ENCODE results near the gene RABGGTA.
"Not testable (repeated sequence)": the region's sequence is repeated elsewhere in the genome, so short reads cannot be mapped to it uniquely, and the experiment has no call there.

Gene RABGGTA

DNA sequence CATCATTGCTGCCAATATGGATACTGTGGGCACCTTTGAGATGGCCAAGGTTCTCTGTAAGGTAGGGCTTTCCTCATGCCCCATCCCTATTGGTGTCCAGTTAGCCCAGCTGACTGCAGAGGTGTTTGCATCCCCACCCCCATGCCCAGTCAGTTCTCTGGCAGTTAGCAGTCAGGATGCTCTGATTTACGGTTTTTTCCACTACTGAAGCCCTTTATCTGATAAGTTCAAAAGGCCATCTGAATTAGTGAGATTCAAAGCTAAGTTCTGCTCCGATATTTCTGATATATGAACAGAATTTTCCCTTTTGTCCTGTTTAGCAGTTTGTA is 37.9 kb downstream of the RABGGTA start:
- Mint-ChIP-seq H3K4me3 (peak overlapping the region; percentile 86 to 88), H3K27ac (no peak overlapping the region), H3K9me3 (no peaks in the 10 kb centered on the region), H3K4me1 (peaks cover 60% of the 10 kb centered on the region), H3K27me3 (no peaks in the 10 kb centered on the region)
- ATAC-seq: no peak
- no peak for DNase-seq

- peaks cover 58% of the 10 kb centered on the region for H3K4me1 Mint-ChIP-seq
- H3K27ac Mint-ChIP-seq: peak within 1 kb of the TSS; percentile 91 to 96
- H3K4me3 Mint-ChIP-seq: peak within 1 kb of the TSS; percentile 86 to 88
- DNase-seq (no peak), ATAC-seq (peak; percentile 63)
- H3K9me3 Mint-ChIP-seq: no peaks in the 10 kb centered on the region
- H3K27me3 Mint-ChIP-seq: no peaks in the 10 kb centered on the region
Observed at GRCh38 chr14:24232645-24233537, 38.5 kb downstream of the RABGGTA start, which contains the start of gene GMPR2. GMPR2 (plus strand) TSS chr14:24232929; CDS start chr14:24233254, 325 bp downstream.

GRCh38 chr14:24232121-24232644 is 39.2 kb downstream of the RABGGTA start, which contains the start of gene NEDD8:
NEDD8 (minus strand) TSS chr14:24232367; CDS start chr14:24232267, 100 bp downstream.
- peaks cover 57% of the 10 kb centered on the region for H3K4me1 Mint-ChIP-seq
- ATAC-seq: peak; percentile 91

GRCh38 chr14:24231263-24232120 is 39.9 kb downstream of the RABGGTA start:
- Mint-ChIP-seq H3K9me3 (no peaks in the 10 kb centered on the region), H3K27me3 (no peaks in the 10 kb centered on the region), H3K27ac (peak overlapping the region; percentile 91 to 96), H3K4me3 (peak overlapping the region; percentile 86 to 88), H3K4me1 (peaks cover 55% of the 10 kb centered on the region)
- ATAC-seq: peak; percentile 49
- DNase-seq: peak; percentile 17 to 40

More at GRCh38 chr14:24232121-24232644, 39.2 kb downstream of the RABGGTA start, which contains the start of gene NEDD8:
- Mint-ChIP-seq H3K27ac (peak within 1 kb of the TSS; percentile 91 to 96), H3K4me3 (peak within 1 kb of the TSS; percentile 86 to 88), H3K9me3 (no peaks in the 10 kb centered on the region), H3K27me3 (no peaks in the 10 kb centered on the region)
- peak; percentile 85 to 91 for DNase-seq

- Mint-ChIP-seq H3K27ac (no peak overlapping the region), H3K27me3 (no peaks in the 10 kb centered on the region)
Observed at GRCh38 chr14:24228902-24229301, 42.5 kb downstream of the RABGGTA start.

DNA sequence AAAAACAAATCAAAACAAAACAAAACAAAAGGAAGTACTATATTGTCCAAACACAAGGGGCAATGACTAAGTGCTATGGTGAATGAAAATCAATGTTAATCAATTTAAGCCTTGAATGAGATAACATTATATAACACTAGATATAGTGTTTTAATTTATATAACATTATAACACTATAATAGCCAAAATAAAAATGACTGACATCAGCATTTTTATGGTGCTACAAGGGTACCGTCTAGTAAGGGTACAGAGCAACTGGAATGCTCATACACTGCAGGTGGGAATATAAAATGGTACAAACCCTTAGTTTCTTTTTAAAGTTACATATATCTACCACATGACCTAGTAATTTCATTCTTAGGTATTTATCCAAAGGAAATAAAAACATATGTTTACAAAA is 44.9 kb downstream of the RABGGTA start:
- no peak for DNase-seq
- Mint-ChIP-seq H3K4me1 (peaks cover 45% of the 10 kb centered on the region), H3K9me3 (no peaks in the 10 kb centered on the region), H3K27me3 (no peaks in the 10 kb centered on the region), H3K4me3 (no peak overlapping the region), H3K27ac (no peak overlapping the region)
- ATAC-seq: no peak

More at GRCh38 chr14:24228902-24229301, 42.5 kb downstream of the RABGGTA start:
- ATAC-seq (no peak), DNase-seq (no peak)
- Mint-ChIP-seq H3K9me3 (no peaks in the 10 kb centered on the region), H3K4me1 (peaks cover 51% of the 10 kb centered on the region), H3K4me3 (no peak overlapping the region)

DNA sequence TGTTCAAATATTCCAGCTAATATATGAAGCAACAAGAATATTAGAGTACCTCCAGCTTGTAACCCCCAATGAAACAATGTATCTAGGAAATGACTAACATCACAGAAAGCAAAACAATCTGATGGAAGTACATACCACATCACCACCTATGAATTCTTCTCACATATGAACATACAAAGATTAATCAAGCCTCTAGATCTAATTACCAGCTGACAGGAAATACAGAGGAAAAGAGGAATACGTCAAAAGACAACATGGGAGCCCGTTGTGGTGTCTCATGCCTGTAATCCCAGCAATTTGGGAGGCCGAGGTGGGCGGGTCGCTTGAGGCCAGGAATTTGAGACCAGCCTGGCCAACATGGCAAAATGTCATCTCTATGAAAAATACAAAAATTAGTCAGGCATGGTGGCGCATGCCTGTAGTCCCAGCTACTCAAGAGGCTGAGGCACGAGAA is 46.8 kb downstream of the RABGGTA start:
- peak overlapping the region in 1 of 2 donors; percentile 49 for H3K27ac Mint-ChIP-seq
- peaks cover 38% of the 10 kb centered on the region for H3K4me1 Mint-ChIP-seq
- no peak for DNase-seq

DNA sequence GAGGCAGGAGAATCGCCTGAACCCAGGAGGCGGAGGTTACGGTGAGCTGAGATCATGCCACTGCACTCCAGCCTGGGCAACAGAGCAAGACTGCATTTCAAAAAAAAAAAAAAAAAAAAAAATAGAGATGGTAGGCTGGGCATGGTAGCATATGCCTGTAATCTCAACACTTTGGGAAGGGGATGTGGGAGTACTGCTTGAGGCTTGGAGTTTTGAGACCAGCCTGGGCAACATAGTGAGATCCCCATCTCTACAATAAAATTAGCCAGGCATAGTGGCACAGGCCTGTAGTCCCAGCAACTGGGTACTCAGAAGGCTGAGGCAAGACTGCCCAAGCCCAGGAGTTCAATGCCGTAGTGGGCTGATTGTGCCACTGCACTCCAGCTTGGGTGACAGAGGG is 48.4 kb downstream of the RABGGTA start:
- H3K4me3 Mint-ChIP-seq, H3K27ac Mint-ChIP-seq, ATAC-seq, H3K9me3 Mint-ChIP-seq, H3K27me3 Mint-ChIP-seq, DNase-seq: not testable (repeated sequence)
- H3K4me1 Mint-ChIP-seq: peaks cover 32% of the 10 kb centered on the region

More for the DNA sequence above, 46.8 kb downstream of the RABGGTA start:
- H3K9me3 Mint-ChIP-seq: no peaks in the 10 kb centered on the region
- no peak overlapping the region for H3K4me3 Mint-ChIP-seq
- no peaks in the 10 kb centered on the region for H3K27me3 Mint-ChIP-seq
- no peak for ATAC-seq

DNA sequence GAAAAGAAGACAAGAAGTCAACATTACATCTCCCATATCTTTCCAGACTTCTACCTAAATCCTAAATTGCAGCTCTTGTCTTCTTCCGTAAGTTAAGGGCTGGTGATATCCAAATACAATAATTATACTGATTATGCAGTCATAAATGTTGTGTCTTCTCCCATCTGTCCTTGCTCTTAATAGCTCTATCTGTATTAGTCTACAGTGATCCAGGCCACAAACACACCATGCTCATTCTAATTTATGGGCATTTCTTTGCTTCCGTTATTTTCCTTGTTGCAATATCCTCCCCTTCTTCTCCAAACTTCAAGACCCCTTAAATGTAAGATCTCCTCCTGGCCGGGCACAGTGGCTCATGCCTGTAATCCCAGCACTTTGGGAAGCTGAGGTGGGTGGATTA is 51.9 kb downstream of the RABGGTA start:
- DNase-seq (no peak), ATAC-seq (no peak)
- Mint-ChIP-seq H3K27ac (peak overlapping the region; percentile 48 to 74), H3K4me1 (peaks cover 30% of the 10 kb centered on the region), H3K9me3 (no peaks in the 10 kb centered on the region), H3K4me3 (no peak overlapping the region), H3K27me3 (no peaks in the 10 kb centered on the region)

- peaks cover 31% of the 10 kb centered on the region for H3K4me1 Mint-ChIP-seq
- no peak overlapping the region for H3K27ac Mint-ChIP-seq
- no peak overlapping the region for H3K4me3 Mint-ChIP-seq
- DNase-seq (no peak), ATAC-seq (no peak)
- H3K9me3 Mint-ChIP-seq: no peaks in the 10 kb centered on the region
- no peaks in the 10 kb centered on the region for H3K27me3 Mint-ChIP-seq
Observed at GRCh38 chr14:24219080-24219479, 52.3 kb downstream of the RABGGTA start.

GRCh38 chr14:24216876-24217275 is 54.5 kb downstream of the RABGGTA start:
- Mint-ChIP-seq H3K27ac (peak overlapping the region in 1 of 2 donors; percentile 88), H3K4me1 (peaks cover 53% of the 10 kb centered on the region)
- H3K4me3 Mint-ChIP-seq, H3K9me3 Mint-ChIP-seq, ATAC-seq, H3K27me3 Mint-ChIP-seq, DNase-seq: not testable (repeated sequence)

GRCh38 chr14:24216345-24216699 is 55.1 kb downstream of the RABGGTA start:
- DNase-seq (no peak), ATAC-seq (no peak)
- Mint-ChIP-seq H3K9me3 (no peaks in the 10 kb centered on the region), H3K27ac (peak overlapping the region; percentile 50 to 89), H3K4me3 (peak overlapping the region; percentile 92 to 94), H3K27me3 (no peaks in the 10 kb centered on the region), H3K4me1 (peaks cover 59% of the 10 kb centered on the region)

Data from stimulated activated naive CD8-positive, alpha-beta T cell treated with anti-CD3 and anti-CD28 coated beads, Interleukin-15, amount 100 ng/mL, for 72 hours (primary cell).